BE2C (cell line): ENCODE results near the gene OTUD3.

Experiments
- DNase-seq: peaks from one replicate; pipeline ENCODE4 v3.0.0-alpha.2; 2020
- H3K27me3 ChIP-seq: fragments of 250-450 bp; sonication (Bioruptor Pico); 2 replicates; pipeline ENCODE4 v1.5.1; 2020; ENCODE audit warnings: mild to moderate bottlenecking
- H3K36me3 ChIP-seq: fragments of 250-450 bp; sonication (Bioruptor Pico); 2 replicates; pipeline ENCODE4 v1.5.1; 2020; ENCODE audit warnings: mild to moderate bottlenecking
- H3K4me1 ChIP-seq: fragments of 250-450 bp; sonication (Bioruptor Pico); 2 replicates; pipeline ENCODE4 v1.5.1; 2020
- H3K4me3 ChIP-seq: 2 replicates; pipeline ENCODE4 v1.5.1; 2011; ENCODE audit warnings: low read depth, low read length
- H3K9me3 ChIP-seq: fragments of 250-450 bp; sonication (Bioruptor Pico); 2 replicates; pipeline ENCODE4 v1.5.1; 2020
- CTCF ChIP-seq: IDR thresholded peaks from 2 replicates; pipeline ENCODE4 v1.5.1; 2012; ENCODE audit warnings: mild to moderate bottlenecking, low read depth, low read length

Gene OTUD3

DNA sequence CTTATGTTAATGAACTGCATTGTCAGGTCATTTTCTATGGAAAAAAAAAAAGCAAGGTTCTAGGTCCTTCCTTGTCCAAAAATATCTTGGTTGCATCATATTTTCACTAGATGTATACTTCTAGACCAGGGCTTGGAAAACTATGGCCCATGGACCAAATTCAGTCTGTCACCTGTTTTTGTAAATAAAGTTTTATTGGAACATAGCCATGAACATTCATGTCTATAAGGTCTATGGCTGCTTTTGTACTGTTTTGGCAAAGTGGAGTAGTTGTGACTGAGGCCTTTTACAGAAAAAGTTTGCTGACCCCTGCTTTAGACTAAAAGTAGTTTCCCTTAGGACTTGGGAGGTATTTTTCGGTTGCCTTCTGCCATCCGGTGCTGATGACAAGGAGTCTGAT, 60.5 kb downstream of the OTUD3 start:
- H3K4me1 ChIP-seq, result no peaks in the 10 kb centered on the region
- no peak overlapping the region for H3K4me3 ChIP-seq
- H3K9me3 ChIP-seq, result no peaks in the 10 kb centered on the region
- no peaks in the 10 kb centered on the region for H3K27me3 ChIP-seq
- DNase-seq, result no peak
- no peaks in the 10 kb centered on the region for H3K36me3 ChIP-seq
- TF ChIP-seq CTCF, result no peak

- H3K9me3 ChIP-seq, result no peaks in the 10 kb centered on the region
- no peak for DNase-seq
- no peaks in the 10 kb centered on the region for H3K27me3 ChIP-seq
- no peak for TF ChIP-seq CTCF
- H3K4me3 ChIP-seq, result no peak overlapping the region
- H3K36me3 ChIP-seq, result no peaks in the 10 kb centered on the region
- no peaks in the 10 kb centered on the region for H3K4me1 ChIP-seq
Observed at GRCh38 chr1:19945914-19946313, 63.7 kb downstream of the OTUD3 start.

DNA sequence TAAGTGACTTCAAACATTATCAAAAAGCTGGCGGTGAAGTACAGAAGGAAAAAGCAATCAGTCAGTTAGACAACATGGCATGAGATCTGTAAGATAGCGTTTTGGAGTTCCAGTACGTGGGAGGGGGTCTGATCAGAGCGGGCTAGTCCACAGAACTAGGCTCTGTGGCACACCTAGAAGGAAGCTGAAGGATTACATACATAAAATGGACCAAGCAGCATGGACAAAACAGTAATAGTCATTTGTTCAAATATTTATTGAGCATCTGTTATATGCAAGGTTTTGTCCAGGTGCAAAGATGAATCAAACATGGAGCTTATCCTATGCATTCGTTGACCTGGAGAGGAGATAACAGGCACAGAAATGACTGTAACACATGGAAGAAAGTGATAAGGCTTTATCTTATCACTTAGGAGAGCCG, 64.1 kb downstream of the OTUD3 start:
- no peaks in the 10 kb centered on the region for H3K36me3 ChIP-seq
- no peaks in the 10 kb centered on the region for H3K4me1 ChIP-seq
- TF ChIP-seq CTCF, result no peak
- no peak for DNase-seq
- no peaks in the 10 kb centered on the region for H3K27me3 ChIP-seq
- no peaks in the 10 kb centered on the region for H3K9me3 ChIP-seq
- H3K4me3 ChIP-seq, result no peak overlapping the region

DNA sequence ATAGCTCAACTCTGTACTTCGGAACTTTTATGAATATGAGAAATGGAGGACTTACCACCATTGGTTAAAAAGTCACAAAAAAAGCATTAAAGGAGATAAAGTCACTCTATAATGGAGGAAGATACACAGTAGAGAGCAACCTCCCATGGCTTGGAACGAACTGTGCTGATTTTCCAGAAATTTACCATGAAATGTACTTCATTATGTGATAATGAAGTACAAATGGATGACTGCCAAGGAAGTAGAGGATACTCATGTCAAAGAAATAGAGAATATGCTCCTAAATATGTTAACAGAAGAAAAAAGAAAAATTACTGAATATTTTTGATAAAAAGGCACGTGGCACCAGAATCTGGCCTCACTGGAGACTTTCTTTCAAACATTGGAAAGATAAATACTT, 64.8 kb downstream of the OTUD3 start:
- no peak for DNase-seq
- no peak for TF ChIP-seq CTCF
- H3K4me3 ChIP-seq, result no peak overlapping the region
- no peaks in the 10 kb centered on the region for H3K36me3 ChIP-seq
- no peaks in the 10 kb centered on the region for H3K4me1 ChIP-seq
- no peaks in the 10 kb centered on the region for H3K27me3 ChIP-seq
- H3K9me3 ChIP-seq, result no peaks in the 10 kb centered on the region

DNA sequence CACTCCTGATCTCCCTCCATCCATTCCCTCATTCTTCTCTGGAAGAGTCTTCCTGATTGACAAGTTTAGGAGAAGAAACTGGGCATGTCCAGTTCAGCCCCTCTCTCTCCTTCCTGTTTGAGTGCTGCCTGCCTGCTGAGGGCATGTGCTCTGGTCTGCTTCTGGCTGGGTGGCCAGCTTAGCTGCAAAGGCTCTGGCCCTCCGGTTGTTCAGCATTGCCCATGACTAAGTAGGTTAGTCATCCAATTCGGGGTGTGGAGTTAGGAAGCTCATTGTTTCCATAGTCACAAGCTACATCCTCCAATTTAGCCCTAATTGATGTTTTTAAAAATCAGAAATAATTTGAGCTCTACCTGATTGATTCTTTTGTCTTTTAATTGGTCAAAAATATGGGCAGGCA, 66.8 kb downstream of the OTUD3 start:
- DNase-seq, result no peak
- Histone ChIP-seq H3K4me3 (no peak overlapping the region), H3K9me3 (no peaks in the 10 kb centered on the region), H3K36me3 (no peaks in the 10 kb centered on the region), H3K27me3 (no peaks in the 10 kb centered on the region), H3K4me1 (no peaks in the 10 kb centered on the region)
- TF ChIP-seq CTCF, result no peak

- TF ChIP-seq CTCF, result no peak
- no peak overlapping the region for H3K4me3 ChIP-seq
- DNase-seq, result no peak
- H3K4me1 ChIP-seq, result no peaks in the 10 kb centered on the region
- no peaks in the 10 kb centered on the region for H3K9me3 ChIP-seq
- H3K27me3 ChIP-seq, result no peaks in the 10 kb centered on the region
- no peaks in the 10 kb centered on the region for H3K36me3 ChIP-seq
Observed at GRCh38 chr1:19954059-19954458, 71.9 kb downstream of the OTUD3 start.
